GM18519 (cell line): ENCODE results near the gene TP53BP1.

Source experiments
- ATAC-seq: cut with Tn5 transposase; IDR thresholded peaks from one replicate; pipeline ENCODE4 v1.9.1; 2021; ENCODE audit warnings: mild to moderate bottlenecking, moderate library complexity; ENCODE audit not compliant: unreplicated experiment, low FRiP score

Gene TP53BP1

GRCh38 chr15:43489191-43489590, 3.8 kb downstream of the TP53BP1 start:
- no peak for ATAC-seq

- ATAC-seq, result no peak
Measured at GRCh38 chr15:43488790-43489189, 4.2 kb downstream of the TP53BP1 start.

DNA sequence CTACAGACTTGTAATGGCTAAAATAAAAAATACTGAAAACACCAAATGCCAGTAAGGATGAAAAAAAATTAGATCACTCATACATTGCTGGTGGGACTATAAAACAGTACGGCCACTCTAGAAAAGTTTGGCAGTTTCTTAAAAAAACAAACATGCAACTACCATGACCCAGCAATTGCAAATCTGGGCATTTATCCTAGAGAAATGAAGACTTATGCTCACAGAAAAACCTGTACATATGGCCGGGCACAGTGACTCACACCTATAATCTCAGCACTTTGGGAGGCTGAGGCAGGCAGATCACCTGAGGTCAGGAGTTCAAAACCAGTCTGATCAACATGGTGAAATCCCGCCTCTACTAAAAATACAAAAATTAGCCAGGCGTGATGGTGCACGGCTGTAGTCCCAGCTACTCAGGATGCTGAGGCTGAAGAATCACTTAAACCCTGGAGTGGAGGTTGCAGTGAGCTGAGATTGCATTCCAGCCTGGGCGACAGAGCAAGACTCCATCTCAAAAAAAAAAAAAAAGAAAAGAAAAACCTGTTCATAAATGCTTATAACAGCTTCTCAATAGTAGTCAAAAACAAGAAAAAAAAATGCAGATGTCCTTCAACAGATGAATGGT, 5.6 kb downstream of the TP53BP1 start:
- ATAC-seq, result no peak

GRCh38 chr15:43484455-43484854, 8.5 kb downstream of the TP53BP1 start:
- ATAC-seq, result no peak

- no peak for ATAC-seq
Measured at GRCh38 chr15:43483297-43484128, 9.4 kb downstream of the TP53BP1 start.

DNA sequence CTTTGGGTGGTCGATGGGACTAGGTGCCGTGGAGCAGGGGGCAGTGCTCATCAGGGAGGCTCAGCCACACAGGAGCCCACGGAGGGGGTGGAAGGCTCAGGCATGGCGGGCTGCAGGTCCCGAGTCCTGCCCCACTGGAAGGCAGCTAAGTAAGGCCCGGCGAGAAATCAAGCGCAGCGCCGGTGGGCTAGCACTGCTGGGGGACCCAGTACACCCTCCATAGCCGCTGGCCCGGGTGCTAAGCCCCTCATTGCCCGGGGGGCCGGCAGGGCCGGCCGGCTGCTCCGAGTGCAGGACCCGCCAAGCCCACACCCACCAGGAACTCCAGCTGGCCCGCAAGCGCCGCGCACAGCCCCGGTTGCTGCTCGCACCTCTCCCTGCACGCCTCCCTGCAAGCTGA, 19.1 kb downstream of the TP53BP1 start:
- no peak for ATAC-seq

DNA sequence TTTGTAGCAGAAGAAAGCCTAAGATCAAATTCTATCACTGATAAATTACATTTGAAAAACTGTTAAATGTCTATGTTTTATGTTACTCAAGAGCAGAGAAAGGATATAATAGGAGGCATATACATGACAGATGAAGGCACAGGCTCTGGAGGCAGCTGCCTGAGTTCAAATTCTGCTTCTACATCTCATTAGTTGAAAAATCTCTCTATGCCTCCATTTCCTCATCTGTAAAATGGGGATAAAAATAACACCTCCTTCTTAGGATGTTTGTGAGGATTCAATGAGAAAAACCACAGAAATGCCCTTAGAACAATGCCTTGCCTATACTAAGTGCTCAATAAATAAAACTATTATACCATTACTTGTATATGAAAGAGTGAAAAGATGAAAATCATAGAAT, 21.0 kb downstream of the TP53BP1 start:
- ATAC-seq, result no peak

DNA sequence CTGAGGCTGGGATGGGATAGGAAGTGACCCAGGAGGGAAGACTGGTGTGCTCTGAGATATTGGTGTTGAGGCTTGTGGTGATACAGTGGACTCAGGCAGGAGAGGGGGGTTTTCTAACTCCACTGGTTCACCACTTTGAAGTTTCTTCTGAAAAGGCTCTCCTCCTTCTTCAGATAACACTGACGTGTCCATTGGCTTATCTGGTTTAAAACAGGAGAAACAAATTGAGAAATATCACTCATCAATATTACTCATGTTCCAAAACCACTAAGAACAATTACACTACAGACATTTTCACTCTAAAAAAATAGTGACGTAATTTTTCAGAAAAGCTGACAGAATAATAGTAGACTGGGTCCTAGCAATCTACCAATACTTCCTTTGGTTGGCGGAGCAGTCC, 23.1 kb downstream of the TP53BP1 start:
- ATAC-seq, result no peak

GRCh38 chr15:43465100-43465499, 27.9 kb downstream of the TP53BP1 start:
- ATAC-seq, result no peak

DNA sequence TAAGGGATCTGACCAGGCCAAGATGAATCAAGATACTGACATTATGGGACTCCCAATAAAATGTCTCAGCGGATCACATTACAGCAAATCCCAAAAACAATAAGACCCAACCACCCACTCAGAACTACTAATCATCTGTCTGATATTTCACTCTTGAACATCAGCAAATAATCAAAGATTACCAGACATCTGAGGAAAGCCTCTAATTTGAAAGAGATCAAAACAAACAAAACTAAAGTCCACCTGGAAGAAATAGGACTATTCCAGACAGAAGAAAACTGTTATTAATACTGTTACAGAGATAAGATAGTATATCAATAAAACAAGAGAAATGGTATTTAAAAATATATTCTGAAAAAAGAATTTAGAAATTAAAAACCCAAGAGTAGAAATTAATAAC, 29.0 kb downstream of the TP53BP1 start:
- ATAC-seq, result no peak

DNA sequence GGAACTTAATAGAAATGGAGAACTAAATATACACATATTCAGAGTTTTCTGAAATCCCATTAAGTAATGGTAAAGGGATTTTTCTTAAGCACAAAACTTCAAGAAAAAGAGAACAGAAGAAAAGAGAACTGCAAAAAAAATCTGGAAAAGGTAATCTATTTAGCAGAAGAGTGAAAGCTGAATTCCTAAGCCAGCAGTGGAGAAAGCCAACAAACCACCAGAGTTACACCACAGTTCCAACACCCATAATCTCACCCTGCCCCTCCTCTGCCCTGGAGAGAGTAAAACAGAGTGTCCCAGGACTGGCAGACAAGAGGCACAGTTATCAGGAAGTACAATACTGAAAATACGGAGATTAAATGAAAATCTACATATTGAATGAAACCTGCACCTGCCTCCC, 29.4 kb downstream of the TP53BP1 start:
- ATAC-seq, result no peak

- no peak for ATAC-seq
Measured at GRCh38 chr15:43449981-43450380, 43.0 kb downstream of the TP53BP1 start.

- ATAC-seq, result no peak
Measured at GRCh38 chr15:43446344-43446743, 46.6 kb downstream of the TP53BP1 start.

- ATAC-seq, result no peak
Measured at GRCh38 chr15:43441316-43441715, 51.6 kb downstream of the TP53BP1 start.

GRCh38 chr15:43440721-43441281, 52.2 kb downstream of the TP53BP1 start:
- no peak for ATAC-seq

DNA sequence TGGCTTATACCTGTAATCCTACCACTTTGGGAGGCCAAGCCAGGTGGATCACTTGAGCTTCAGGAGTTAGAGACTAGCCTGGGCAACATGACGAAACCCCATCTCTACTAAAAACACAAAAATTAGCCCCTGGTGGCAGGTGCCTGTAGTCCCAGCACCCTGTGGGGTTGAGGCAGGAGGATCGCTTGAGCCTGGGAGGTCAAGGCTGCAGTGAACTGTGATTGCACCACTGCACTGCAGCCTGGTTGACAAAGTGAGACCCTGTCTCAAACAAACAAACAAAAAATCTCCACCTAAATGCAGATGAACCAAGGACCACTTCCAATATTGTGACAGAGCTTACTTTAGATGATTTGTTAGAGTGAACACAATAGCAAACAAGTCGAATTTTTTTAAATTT, 53.7 kb downstream of the TP53BP1 start:
- ATAC-seq, result no peak

GRCh38 chr15:43436395-43436794, 56.6 kb downstream of the TP53BP1 start:
- ATAC-seq, result no peak

DNA sequence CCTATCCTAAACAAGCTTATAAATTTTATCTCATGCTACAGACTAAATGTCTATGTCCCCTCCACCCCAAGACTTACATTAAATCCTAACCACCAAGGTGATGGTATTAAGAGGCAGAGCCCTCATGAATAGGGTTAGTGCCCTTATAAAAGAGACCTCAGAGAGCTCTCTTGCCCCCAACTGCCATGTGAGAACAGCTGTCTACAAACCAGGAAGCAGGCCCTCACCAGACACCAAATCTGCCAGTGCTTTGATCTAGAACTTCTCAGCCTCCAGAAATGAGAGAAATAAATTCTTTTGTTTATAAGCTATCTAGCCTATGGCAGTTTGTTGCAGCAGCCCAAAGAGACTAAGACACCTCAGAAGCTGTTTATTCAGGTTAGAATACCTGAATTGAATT, 58.5 kb downstream of the TP53BP1 start:
- no peak for ATAC-seq

GRCh38 chr15:43433661-43434303, 59.2 kb downstream of the TP53BP1 start:
- no peak for ATAC-seq

- ATAC-seq, result no peak
Measured at GRCh38 chr15:43433165-43433564, 59.8 kb downstream of the TP53BP1 start.

DNA sequence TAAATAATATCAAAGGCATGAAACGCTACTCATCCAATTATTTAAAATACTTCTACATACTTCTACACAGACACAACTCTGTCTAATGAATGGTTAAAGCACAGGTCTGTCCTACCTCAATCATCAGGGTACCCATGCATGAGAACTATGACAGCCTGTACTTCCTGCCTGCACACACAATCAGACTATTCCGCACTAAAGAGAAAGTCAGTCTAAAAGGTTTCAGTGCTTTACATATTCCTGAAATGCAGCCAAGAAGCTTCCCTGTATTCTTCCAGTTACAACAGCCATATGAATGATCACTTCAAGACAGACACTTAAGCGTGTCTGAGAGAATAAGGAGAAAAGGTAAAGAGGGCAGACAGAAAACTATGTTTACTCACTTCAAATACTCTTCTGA, 63.3 kb downstream of the TP53BP1 start:
- no peak for ATAC-seq
